DMS 273 (cell line): ENCODE measurements around the gene PRUNE2.

Source experiments
- DNase-seq: peaks from one replicate; lab custom pipeline; 2025; ENCODE audit not compliant: unreplicated experiment; lab: John Stamatoyannopoulos, UW

Gene PRUNE2

DNA sequence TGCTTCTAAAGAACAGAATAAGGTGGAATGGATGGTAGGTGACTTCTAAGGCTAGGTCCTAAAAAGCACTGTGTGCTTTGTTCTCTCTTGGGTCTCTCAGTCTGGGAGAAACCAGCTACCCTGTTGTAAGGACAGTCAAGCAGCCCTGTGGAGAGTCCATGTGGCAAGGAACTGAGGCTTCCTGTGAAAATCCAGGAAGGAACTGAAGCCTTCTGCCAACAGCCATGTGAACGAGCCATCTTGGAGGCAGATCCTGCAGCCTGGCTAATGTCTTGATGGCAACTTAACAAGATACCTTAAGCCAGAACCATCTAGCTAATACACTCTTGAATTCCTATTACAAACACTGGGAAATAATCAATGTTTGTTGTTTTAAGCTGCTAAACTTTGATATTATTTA is 241.8 kb downstream of the PRUNE2 start:
- DNase-seq: no peak

DNA sequence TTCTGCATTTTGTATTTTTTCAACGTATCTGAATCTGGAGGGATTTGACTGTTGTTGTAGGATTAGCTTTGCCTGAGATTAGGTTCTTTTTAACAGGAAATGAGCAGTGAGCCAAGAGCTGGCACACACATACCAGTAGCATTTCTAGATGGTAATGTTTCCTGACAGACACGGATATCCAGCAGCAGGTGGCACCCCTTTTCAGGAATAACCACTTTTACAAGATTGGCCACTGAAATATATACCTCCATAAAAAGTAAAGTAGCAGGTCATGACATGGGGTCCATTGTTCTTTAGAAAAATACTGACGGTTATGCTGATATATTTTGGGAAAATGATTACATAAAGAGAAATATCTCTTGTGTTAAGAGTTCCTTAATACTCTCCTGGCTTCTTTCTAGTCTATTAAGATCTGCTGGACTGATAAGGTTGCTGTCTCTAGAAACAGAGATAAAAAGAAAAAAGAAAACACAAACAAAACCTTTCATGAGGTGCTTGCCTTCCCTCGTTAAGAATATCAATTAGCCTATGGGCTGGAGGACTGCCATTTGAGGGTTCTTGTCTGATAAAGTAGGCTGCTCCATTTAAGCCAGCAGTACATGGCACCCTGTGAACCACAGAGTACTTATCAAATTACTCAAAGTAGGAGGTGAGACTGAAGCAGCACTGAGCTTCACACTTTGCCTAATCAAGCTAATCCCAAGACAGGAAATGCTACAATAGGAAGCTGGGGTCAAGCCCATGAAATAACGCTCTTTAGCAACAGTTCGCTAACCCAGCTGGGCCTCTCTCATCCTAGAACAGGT is 243.2 kb downstream of the PRUNE2 start:
- no peak for DNase-seq

- peak; percentile 19 for DNase-seq
These were observed 247.2 kb downstream of the PRUNE2 start for GRCh38 chr9:76658510-76659231.

- no peak for DNase-seq
These were observed 248.6 kb downstream of the PRUNE2 start for GRCh38 chr9:76657265-76657664.

DNA sequence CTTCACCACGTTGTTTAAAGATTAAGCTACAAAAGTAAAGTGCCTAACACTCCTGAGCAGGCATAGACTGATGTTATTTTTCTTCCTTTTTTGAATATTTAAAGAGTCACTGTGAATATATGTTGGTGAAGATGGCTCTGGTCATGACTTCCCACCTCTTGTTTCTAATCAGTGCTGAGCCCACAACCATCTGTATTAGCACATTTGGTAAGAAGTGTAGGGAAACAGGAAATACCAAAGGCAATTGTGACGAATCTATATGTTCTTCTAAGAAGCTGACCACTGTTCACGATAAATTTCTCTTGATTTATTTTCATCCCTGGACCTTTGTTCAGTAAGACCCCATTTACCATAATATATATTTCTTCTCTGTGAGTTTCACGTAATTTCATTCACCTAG is 249.9 kb downstream of the PRUNE2 start:
- DNase-seq: no peak

- DNase-seq: no peak
These were observed 250.8 kb downstream of the PRUNE2 start for GRCh38 chr9:76655121-76655541.

GRCh38 chr9:76654575-76654974 is 251.3 kb downstream of the PRUNE2 start:
- no peak for DNase-seq

GRCh38 chr9:76654051-76654461 is 251.9 kb downstream of the PRUNE2 start:
- DNase-seq: no peak

GRCh38 chr9:76652894-76653293 is 253.0 kb downstream of the PRUNE2 start:
- DNase-seq: no peak

- no peak for DNase-seq
These were observed 254.7 kb downstream of the PRUNE2 start for GRCh38 chr9:76651119-76651705.

- no peak for DNase-seq
These were observed 255.2 kb downstream of the PRUNE2 start for GRCh38 chr9:76650692-76651091.

GRCh38 chr9:76649894-76650293 is 256.0 kb downstream of the PRUNE2 start:
- DNase-seq: no peak

- DNase-seq: peak; percentile 2
These were observed 259.7 kb downstream of the PRUNE2 start for GRCh38 chr9:76646249-76646648.

- no peak for DNase-seq
These were observed 261.2 kb downstream of the PRUNE2 start for GRCh38 chr9:76644647-76645250.

DNA sequence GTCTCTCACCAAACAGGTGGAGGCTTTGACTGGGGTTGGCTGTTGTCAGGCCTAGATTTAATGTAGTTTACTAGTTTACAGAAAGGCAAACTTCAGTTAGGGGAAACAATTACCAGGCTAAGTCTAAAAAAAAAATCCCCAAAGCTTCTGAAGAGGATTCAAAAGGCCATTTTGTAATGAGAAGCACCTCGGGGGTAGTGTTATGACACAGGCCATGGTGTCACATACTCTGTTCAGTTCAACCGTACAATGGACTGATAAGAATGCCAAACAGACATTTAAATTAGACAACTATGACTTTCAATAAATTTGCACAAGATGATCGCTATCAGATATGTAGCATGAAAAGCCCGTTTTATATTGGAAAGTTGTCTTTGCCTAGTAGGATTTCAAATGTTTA is 261.7 kb downstream of the PRUNE2 start:
- no peak for DNase-seq

- no peak for DNase-seq
These were observed 262.4 kb downstream of the PRUNE2 start for GRCh38 chr9:76643399-76644117.

DNA sequence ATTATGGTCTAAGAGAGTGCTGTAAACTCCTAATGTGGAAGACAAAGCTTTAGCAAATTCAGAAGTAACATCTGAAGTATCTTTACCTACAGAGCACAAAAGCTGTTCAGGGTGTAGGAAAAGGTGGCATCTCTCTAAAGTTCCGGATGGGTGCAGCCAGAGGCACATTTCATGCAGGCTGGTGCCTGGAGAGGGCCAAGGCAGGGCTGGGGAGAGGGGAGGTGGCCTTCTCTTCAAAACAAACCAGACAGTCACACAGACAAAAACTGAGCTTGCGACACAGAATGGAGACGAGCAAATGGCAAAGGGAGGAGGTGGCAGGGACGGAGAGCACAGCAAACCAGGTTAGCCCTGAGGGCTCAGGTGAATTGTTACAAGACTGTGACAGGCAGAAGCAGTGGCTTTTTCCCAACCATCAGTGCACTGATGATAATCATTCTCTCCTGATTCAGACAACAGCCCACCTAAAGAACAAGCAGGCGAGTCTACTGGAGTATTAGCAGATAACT is 263.2 kb downstream of the PRUNE2 start:
- DNase-seq: no peak

GRCh38 chr9:76642074-76642473 is 263.8 kb downstream of the PRUNE2 start:
- DNase-seq: no peak

- no peak for DNase-seq
These were observed 267.9 kb downstream of the PRUNE2 start for GRCh38 chr9:76638001-76638400.

DNA sequence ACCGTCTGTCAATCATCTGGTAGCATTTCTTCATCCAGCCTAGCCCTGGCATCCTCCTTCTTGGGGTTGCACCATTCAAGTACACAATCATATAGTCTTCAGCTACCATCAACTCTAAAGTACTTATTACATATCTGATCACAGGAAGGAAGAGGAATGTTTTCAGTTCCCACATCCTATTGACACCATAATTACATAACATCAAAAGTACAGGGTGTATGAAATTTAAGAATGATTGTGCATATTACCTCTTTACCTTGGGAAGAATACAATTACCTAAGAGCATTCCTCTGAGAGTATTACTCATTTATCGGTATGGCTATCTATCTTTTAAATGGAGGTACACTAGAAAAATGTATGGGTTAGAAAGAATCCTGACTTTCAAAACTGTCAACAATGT is 268.5 kb downstream of the PRUNE2 start:
- DNase-seq: no peak
